Occipital lobe (tissue), 2 donors: ENCODE data around the gene MSI1. TPM values are rescaled to one million over a fixed set of nuclear protein-coding genes. Genes with fewer than 3 reads are reported as not detected.

Experiments used
- DNase-seq: peaks from one replicate; lab custom pipeline; 2025; lab: John Stamatoyannopoulos, UW
- total RNA-seq: library from RNA; depleted of rRNA; stranded (reverse); fragments of >200 nt; gene quantifications from one replicate; pipeline ENCODE4 v1.2.3, GENCODE V29; 2014

The MSI1 gene
- 7.5 TPM for total RNA-seq

DNA sequence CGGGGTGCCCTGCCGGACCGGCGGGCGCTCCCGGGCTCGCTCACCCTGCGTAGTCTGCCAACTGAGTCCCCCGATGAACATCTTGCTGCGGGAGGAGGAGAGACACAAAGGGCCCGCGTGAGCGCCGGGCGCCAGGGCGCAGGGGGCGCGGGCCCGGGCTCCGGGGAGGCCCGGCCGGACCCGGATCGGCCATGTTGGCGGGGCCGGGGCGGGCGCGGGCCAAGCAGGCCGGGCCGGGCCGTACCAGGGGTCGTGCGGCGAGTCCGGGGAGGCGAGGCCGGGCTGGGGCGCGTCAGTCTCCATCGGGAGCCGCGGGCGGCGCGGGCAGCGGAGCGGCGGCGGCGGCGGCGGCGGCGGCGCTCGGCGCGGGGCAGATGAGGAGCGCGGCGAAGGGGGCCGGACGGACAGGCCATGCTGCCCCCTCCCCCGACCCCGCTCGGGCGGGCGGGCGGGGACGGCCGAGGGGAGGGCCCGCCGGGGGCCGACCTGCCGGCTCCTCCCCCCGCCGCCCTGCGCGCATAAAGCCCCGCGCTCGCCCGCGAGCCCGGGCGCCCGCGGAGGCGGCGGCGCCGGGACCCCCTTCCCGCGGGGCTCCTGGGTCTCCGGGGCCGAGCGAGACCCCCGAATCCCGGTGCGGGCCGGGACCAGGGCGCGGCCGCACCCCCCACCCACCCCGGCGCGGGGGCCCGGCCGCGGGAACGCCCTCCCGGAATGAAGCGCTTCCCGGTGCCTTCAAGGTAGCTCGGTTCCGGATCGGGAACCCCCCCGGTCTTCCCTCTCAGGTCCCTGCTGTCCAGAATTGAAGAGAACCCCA, at the start of gene MSI1:
MSI1 (minus strand) TSS at position 376 of the 814 bp plus-strand sequence; CDS start at position 303, 73 bp downstream.
- no peak for DNase-seq

DNA sequence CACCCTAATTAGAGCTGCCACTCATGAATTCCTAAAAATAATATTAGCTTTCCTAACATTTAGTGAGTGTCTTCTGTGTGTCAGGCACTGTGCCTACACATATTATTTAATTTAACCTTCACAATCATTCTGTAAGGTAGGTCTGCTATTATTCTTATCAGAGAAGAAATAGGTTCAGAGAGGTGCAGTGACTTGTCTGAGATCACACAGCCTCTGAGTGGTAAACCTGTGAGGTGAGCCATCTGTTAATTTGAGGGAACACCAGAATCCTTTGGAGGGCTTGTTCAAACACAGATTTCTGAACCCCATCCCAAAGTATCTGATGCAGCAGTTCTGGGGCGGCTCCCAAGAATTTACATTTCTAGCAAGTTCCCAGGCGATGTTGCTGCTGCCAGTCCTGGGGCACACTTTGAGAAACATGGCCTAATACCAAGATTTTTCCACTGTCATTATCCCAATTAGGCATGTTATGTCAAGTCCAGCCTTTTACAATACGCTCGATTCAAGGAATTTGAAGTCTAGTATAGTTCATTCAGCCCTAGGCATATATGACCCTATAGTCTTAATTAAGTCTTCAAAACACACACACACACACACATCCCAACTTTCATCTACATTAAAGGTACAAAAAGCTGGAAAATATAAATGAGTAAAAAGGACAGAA, 49.1 kb upstream of the MSI1 start:
- no peak for DNase-seq

DNA sequence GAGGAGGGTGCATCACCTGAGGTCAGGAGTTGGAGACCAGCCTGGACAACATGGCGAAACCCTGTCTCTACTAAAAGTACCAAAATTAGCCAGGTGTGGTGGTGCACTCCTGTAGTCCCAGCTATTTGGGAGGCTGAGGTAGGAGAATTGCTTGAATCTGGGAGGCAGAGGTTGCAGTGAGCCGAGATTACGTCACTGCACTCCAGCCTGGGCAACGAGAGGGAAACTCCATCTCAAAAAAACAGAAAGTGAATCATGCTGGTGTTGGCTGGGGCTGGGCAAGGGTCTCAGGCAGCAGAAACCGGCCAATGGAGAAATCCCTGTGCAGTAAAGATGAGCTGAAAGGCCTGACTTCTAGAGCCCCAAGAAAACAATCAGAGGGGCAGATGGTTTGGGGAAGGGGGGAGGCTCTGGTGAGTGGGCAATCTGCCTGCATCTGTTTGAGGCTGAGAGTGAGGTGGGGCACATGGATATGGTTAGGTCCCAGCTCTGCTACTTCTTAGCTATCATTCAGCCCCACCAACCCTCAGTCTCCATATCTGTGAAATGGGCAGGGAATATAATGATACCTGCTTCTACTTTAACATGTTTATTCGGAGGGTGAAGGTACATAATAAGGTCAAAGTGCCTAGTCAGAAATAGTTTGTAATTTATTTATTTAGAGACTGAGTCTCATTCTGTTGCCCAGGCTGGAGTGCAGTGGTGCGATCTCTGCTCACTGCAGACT, 47.7 kb upstream of the MSI1 start:
- DNase-seq: no peak

DNA sequence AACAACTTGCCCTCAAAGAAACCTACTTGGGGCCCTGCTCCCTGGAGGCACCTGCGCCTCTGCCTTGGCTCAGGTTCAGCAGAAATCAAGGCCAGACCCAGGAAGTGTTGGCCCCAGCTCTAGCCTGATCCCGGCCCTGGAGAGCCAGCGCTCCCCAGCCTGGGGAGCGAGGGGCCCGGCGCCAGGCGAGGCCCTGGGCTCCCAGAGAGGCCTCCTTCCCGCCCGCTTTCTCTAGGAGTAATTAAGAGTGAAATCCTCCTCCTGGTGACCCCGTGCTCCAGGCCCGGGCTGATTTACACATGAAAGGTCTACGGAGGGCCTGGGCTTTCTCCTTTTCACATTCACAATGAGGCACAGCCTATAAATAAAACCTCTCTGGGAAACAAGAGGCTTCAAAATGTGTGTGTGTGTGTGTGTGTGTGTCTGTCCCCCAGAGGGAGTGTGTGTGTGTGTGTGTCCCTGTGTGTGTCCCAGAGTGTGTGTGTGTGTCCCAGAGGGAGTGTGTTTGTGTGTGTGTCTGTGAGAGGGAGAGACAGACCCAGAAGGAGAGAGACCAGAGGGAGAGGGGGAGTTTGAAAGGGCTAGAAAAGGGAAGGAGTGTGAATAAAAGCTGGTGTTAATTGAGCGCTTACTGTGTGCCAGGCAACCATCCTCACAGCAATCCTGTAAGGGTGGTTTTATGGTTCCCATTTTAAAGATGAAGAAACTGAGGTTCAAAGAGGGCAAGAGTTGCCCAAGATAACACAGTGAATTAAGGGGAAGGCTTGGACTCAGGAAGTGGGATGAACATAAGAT, 45.1 kb upstream of the MSI1 start:
- DNase-seq: no peak

DNA sequence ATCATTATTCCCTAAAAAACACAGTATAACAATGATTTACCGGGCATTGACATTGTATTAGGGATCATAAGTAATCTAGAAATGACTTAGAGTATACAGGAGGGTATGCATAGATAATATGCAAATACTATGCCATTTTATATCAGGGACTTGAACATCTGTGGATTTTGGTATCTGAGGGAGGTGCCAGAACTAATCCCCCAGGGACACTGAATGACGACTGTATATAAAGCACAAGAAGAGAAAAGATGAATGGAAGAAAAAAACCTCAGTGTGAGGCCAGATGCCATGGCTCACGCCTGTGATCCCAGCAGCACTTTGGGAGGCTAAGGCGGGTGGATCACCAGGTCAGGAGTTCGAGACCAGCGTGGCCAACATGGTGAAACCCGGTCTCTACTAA, 43.5 kb upstream of the MSI1 start:
- DNase-seq: no peak

DNA sequence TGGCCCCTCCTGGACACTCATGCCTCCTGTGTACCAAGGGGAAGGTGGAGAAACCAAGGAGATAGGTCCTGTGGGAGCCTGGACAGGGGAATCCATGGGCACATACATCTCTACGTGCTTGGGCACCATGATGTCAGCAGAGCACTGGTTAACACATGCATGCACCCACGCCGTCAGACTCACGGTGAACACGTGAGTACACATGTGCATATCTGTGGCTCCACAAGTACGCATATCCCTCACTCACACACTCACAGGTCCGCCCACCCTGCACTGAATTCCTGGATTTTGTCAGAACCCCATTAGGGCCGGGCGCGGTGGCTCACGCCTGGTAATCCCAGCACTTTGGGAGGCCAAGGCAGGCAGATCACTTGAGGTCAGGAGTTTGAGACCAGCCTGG, 39.8 kb upstream of the MSI1 start:
- no peak for DNase-seq

DNA sequence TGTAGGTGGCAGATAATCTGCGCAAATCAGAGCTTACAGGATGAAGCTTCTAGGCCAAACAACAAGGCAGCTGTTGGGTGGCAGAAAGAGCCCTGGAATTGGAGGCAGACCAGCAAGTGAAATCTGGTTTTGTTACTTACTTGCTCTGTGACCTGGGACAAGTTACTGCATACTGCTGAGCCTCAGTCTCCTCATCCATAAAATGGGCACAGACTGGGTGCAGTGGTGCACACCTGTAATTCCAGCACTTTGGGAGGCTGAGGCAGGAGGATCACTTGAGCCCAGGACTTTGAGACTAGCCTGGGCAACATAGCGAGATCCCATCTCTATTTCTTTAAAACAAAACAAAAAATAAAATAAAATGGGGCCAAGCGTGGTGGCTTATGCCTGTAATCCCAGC, 37.6 kb upstream of the MSI1 start:
- DNase-seq: no peak

DNA sequence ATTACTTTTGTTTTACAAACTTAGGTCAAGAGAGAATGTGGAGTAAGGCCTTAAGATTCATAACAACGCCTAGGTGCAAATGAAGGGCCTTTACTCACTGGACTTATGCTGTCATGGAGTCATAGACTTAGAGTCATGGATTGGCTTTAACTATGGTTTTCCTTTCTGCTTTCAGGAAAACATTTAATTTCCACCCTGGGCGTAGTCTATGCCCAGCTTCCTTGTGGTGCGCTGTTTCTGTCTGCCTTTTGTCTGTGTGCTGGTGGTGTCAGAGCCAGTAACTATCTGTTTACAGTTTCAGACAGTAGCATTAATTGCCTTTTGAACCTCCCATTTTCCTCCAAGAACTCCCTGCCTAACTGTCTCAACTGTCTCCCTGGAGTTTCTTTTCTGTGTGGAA, 37.1 kb upstream of the MSI1 start:
- no peak for DNase-seq

DNA sequence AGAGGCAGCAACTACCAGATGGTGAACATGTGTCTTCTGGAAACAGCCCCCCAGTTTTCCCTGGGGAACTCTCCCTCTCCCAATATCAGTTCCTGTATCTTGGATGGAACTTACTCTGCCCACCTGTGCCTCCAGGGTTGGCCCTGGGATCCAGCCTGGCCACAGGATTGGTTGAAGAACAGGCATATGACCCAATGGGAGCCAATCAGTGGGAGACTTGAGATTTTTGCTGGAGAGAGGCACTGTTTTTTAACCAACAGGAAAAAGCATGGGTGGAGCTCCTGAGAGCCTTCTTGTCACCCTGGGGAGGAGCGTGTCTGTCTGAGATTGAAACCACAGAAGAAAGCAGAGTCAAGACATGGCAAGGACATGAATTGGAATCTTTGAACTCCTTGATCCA, 35.3 kb upstream of the MSI1 start:
- no peak for DNase-seq

DNA sequence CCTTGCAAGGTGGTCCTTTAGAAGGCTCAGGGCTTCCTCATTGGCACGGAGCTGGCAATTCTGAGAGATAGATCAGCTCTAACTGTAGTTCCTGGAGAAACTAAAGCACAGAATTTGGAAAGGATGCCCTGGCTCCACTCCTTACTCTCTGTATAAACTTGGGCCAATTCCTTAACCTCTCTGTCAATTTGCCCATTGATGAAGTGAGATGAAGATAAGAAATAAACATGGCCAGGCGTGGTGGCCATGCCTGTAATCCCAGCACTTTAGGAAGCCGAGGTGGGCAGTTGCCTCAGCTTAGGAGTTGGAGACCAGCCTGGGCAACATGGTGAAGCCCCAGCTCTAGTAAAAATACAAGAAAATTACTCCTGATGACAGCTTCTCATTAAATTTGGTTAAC, 34.9 kb upstream of the MSI1 start:
- DNase-seq: no peak

DNA sequence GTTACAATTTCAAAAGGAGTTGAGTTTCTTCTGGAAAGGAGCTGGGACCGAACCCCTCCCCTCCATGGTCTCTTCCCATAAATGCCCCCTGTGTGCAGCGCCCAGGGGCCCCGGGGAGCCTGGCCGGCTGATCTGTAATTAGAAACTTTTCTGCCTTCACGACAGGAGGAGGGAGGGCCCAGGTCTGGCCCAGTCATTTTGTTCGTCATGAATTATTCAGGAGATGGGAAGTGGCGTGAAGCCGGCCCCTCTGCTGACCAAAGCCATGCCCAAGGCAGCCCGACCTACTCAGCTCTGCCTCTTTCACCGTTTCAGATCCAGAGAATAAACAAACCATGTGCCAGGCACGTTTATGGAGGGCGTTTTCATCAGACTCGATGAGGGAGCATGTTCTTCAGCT, 33.3 kb upstream of the MSI1 start:
- no peak for DNase-seq

DNA sequence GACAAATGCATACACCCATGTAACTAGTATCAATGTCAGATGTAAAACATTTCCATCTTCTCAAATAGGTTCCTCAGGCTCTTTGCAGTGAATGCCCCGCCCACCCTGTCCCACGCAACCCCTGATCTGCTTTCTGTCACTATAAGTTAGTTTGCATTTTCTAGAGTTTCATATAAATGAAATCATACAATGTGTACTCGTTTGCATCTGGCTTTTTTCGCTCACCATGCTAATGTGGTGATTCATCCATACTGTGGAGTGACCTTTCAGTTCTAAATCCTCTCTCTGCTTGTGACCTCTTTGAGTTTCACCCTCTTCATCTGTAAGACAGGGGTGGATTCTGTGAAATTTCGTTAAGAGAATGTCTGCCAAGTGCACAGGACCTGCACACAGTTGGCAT, 30.6 kb upstream of the MSI1 start:
- DNase-seq: no peak

DNA sequence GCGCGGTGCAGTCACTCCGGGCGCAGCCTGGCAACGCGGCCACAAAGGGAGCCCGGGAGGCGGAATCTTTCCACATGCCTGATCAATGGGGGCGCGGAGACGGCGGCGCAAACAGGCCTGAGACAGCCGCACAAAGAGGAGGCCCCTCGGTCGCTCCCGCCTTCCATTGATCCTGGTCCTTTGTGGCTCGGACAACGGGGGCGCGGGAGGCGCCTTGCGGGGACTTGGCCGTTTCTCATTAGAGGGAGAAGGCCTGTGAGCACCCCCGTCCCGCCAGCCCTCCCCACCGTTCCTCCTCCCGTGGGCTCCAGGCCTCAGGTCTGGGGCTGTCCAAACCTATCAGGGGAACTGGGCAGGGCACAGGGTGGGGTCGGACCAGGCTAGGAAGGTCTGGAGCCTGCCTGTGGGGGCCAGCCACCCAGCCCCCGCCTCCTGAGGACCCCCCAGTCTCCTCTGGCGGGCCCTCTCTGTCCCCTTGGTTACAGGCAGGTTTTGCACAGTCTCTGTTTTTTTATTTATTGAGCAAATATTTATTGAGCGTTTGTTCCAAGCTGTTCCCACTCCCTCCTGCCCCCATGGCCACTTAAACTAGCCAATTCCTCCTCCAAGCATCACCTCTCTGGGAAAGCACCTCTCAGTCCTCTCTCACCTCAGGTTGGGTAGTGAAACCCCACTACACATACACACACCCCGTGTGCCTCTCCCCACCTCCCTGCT, 29.0 kb upstream of the MSI1 start:
- no peak for DNase-seq

DNA sequence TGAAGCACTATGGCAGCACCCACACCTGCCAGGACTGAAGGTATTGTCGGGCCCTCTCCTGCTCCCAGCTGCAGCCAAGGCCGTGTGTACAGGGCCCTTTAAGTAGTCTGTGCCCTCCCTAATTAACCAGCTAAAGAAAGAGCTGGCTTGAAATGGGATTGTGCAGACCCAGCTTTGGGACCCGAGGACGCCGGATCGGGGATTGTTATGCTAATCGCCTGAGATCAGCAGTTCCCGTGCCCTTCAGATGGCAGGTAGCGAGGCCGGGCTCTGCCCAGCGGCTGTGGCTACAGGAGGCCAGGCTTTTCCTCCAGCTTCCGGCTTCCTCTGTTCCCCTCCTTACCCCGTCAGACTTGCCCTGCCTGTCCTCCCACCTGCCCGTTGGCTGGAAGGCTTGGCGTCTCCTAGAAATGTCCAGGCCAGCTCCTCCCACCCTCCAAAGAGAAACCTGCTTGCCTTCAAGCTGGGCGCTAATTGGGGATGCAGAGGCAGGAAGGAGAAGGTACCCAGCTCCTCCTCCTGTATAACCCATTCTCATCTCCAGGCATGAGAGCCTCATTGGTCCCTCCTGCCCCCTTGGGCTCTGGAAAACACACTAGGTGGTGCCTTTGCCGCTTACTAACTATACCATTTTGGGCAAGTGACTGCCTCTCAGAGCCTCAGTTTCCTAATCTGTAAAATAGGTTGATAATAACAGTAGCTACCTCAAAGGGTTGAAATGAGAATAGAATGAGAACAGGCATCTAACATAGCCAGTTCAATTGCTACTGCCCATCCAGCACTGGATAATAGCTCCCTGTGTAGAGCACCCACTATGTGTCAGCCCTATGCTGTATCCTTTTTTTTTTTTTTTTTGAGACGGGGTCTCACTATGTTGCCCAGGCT, 25.8 kb upstream of the MSI1 start:
- DNase-seq: no peak

DNA sequence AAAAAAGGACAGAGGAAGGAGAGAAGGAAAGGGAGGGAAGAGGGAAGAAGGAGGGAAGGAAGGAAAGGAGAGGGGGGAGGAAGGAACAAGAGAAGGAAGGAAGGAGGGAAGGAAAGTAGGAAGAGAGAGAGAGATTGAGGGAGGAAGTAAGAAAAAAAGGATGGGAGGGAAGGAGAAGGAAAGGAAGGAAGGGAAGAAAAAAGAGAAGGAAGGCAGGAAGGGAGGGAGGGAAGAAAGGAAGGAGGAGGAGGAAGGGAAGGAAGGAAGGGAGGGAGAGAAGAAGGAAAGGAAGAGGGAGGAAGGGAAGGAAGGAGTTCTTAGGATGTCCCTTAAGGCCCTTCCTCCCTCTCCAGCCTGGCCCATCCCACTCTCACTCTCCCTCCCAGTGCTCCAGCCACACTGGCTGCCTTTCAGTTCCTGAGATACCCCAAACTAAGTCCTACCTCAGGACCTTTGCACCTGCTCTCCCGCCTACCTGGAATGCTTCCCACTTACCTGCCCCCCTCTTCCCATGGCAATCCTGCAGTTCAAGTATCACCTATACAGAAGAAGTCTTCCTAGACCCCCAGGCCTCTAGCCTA, 21.7 kb upstream of the MSI1 start:
- no peak for DNase-seq

DNA sequence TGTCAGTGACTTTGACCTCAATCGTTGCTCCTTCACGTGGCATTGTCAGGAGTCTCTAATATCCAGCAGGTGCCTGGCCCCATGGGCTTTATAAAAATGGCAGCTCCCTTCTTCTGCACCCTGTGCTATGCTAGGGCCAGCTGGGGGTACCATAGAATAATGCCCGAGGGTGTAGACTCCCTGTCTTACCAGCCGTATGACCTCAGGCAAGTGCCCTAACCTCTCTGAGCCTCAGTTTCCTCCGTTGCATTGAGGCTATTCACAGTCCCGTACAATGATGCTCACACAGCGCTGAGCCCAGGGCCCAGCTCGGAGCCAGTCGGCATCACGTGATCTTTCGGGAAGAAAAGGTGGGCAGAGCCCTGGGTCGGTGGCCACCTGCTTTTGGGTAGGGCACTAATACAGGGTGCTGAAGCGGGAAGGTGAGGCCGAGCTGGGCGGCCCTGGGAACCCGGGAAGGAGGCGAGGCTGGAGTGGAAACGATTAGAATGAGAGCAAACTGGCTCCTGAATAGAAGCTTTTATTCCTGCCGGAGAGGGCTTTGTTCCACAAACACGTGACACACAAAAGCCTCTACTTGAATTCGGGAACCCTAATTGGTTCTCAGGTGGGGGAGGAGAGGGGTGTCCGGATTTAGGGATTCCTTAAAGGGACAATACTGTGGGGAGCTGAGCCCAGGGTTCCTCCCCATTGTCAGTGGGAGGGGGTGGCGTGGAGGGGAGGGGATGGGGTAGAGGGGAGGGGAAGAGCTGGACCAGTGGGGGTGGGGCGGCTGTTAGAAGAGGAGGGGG, 19.9 kb upstream of the MSI1 start:
- no peak for DNase-seq

DNA sequence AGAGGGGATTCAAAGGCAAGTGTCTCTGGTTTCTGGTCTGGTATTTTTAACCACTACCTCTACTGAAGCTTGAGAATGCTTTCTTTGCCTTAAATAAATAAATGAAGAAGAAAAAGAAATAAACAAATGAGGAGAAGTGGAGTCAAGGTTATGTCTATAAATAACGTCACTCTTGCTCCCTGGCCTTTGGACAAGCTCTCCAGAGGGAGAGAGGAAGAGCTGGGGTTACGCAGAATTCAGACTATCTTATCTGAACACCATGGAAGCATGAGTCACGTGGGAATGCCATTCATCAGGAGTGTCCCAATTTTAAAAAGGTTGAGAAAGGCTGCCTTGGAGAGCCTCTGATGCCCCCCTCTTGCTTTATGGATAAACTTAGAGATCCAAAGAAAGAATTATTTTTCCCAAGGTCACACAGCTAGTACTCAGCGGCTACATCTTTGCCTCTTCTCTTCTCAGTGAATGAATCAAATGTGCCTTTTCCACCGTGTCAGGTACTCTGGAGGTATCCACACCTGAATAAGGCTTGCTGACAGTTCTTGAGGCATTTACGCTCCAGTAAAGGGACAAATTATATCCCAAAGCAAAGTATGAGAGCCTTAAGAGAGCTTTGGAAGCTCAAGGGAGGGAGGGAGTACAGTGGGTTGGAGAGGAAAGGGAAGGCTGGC, 12.9 kb upstream of the MSI1 start:
- no peak for DNase-seq

DNA sequence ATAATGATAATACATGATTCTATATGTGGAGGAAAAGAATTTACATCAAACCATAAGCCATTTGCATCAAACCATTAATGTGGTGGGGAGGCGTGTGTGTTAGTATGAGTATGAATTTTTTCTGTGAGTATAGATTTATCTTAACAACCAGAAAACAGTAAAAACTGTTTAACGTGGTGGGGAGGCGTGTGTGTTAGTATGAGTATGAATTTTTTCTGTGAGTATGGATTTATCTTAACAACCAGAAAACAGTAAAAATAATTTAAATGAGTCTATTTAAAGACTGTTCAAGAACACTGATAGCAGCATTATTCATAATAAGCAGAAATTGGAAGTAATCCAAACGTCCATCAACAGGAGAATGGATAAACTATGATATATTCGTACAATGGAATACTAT, 9.1 kb upstream of the MSI1 start:
- DNase-seq: no peak
